ENCODE results near the gene F2RL3.
A peak's percentile ranks its signal among the peaks of the same experiment; 100 is the strongest.
"Not testable (repeated sequence)": the region's sequence is repeated elsewhere in the genome, so short reads cannot be mapped to it uniquely, and the experiment has no call there.

Gene F2RL3

DNA sequence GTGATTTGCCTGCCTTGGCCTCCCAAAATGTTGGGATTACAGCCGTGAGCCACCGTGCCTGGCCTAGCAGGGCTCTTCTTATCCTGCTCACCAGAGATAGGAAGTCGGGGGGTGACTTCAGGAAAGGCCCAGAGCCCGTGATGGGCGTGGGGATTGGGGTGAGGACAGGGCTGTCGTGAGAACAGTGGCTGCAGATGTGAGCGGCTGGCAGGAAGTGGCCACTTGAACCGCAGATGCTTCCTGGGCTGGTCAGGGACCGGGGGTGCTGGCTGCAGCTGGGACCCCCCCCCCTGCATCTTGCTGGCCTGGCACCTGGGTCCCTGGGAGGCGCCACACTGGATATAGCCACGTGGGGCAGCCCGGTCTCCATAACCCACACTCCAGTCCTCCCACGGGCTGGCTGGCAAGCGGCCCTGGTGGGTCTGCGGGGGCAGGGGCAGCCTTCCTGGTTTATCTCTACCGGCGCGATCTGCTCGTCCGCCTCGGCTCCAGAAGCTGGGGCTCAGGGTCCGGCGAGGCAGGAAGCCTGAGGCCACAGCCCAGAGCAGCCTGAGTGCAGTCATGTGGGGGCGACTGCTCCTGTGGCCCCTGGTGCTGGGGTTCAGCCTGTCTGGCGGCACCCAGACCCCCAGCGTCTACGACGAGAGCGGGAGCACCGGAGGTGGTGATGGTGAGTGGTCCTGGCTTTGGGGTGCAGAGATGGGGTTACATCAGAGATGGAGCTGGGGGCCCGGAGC, at the start of gene F2RL3:
Gene F2RL3, plus strand, starts transcription at position 371 of the 737 bp plus-strand sequence. Its CDS starts 191 bp downstream, at position 562.
- no peak for DNase-seq

DNA sequence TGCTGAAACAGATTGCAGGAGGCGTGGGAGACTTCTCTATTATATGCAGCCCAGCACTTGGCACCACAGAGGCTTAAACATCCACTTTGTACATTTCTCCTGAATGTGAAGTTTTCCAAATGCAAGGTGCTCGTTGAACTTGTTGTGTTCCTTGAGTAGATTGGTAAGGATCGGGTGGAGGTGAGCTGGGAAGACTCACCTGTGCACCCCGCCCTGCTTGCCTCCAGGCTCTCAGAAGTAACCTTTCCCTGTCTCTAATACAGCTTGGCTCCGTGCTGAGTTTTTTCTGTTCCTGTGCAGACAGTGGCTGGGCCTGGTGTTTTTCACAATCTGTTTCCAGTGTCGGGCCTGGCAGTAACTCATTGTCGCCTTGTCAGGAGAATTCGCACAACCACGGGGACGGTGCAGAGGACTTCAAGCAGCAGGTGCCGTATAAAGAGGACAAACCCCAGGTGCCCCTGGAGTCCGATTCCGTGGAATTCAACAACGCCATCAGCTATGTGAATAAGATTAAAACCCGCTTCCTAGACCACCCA, 47.3 kb upstream of the F2RL3 start:
- DNase-seq, result no peak

DNA sequence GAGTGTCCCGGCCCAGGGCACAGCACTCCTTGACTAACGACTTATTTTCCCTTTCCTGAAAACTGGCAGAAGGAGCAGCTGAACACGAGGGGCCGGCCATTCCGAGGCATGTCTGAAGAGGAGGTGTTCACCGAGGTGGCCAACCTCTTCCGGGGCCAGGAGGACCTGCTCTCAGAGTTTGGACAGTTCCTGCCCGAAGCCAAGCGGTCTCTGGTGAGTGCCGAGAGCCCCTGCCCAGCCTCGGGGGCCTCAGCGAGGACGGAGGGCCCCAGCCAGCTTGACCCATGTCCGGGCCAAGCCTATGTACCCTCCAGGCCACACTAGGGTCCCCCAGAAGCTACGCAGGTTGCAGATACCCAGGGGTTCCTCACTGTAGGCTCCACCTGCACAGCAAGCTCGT, 41.9 kb upstream of the F2RL3 start:
- no peak for DNase-seq

DNA sequence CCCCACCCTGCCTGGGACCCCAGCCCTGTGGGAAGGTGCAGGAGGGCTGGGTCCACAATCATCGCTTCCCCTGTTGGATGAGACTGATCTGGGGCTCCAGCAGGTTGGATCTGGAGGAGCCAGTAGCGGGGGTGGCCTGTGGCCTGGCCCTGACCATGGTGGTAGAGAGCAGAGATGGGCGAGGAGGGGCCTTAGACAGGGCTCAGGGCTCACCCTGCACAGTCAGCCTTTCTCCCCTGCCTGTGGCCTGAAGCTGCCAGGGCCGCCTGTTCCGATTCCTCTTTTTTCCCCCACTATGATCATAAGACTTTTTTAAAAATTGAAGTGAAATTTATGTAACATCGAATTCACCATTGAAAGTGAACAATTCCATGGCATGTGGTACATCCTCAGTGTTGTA, 41.4 kb upstream of the F2RL3 start:
- DNase-seq, result peak; percentile 41 to 47

DNA sequence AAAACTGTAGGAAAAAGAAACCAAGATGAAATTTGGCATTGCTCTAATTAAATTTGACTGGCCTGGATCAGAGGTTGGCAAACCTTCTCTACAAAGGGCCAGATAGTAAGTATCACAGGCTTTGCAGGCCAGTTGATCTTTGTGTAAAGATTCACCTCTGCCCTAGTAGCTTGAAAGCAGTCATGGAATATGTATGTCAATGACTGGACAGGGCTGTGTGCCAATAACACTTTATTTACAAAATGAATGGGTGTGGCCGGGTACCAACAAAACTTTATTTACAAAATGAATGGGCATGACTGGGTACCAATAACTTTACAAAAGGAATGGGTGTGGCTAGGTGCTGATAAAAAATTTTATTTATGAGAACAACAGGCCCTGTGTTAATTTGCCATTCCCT, 39.6 kb upstream of the F2RL3 start:
- no peak for DNase-seq

DNA sequence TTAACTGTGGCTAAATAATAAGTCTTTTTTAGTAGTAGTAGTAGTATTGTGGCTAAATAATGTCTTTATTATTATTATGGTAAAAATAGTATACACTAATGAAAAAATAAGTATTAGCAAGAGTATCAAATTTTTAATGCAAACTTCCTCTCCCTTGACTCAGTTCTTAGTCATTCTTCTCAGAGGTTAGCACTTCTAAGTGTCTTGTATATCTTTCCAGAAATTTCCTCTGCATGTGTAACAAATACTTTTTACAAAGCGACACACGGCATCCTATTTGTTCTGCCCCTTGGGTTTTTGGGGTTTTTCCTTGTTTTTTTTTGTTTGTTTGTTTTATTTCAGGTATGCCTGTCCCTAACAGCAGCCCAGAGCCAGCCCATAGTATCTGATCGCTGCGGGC, 38.7 kb upstream of the F2RL3 start:
- DNase-seq, result no peak

DNA sequence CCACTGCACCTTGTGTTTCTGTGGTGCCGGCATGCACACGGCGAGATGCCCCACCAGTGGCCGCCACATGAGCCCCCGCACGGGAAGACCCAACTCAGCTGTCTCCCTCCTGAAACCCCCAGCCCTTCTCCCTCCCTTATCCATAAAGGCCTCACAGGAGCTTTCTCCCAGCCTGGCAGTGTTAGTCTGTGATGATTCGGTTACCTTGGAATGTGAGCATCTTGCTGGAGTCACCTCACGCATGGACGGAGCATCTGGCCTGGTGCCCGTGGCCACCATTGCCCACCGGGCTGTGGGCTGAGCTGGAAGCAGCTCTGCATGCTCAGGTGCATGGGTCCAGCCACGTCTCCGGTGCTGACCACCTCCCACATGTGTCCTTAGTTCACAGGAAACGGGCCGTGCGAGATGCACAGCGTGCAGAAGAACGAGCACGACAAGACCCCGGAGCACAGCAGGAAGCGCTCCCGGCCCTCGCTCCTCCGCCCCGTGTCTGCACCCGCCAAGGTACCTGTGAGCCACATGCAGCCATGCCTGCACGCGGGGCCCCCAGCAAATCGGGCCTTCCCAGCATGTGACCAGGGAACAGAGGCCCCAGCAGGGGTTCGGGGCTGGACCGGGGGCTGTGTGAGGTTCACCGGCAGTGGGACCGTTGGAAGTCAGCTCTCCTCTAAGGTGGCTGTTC, 37.6 kb upstream of the F2RL3 start:
- no peak for DNase-seq

DNA sequence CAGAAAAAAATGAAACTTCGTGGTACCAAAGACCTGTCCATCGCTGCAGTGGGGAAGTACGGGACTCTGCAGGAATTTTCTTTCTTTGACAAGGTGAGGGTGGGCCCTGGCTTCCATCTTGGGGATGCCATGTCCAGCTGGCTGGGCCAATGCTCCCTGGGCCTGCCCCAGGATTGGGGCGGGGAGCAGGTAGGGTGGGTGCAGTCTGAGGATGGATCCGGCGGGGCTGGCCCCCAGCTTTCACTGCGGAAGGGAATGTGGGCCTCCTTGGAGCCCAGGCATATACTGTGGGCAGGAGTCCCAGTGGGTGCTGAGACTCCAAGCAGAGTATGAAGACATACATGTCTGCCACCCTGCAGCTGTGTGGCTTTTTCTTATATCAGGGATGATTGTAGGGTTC, 35.7 kb upstream of the F2RL3 start:
- no peak for DNase-seq

DNA sequence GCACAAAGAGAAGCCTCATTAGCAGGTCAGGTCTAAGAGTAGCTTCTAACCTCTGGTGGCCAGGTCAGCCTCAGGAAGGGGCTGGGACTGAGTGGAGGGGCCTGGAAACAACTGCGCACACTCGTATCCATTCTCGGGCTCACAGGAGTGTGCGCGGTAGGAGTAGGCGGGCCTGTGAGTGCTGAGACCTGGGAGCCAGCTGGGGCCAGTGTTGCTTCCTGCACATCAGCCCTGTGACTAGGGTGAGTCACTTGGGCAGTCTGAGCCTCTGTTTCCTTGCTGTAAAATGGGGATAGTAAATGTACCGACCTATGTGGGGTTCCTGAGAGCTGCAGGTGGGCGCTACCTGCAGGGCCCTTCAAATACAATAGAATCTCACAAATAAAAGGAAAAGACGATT, 32.7 kb upstream of the F2RL3 start:
- no peak for DNase-seq

DNA sequence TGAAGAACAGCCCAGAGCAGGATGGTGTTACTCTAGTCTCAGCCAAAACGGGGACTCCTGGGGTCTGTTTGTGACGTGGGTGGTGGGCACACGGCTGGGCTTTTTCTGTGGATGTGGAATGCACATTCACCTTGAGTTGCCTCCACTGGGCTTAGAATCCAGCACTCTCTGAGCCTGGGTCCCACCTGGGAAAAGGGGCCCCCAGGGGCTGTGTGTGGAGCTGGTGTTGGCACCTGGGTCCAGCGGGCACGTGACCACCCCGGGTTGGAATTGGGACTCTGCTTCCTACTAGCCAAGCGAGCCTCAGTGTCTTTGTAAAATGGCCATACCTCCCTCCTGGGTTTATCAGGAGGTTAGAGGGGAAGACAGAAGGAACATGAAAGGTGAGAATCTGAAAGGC, 29.2 kb upstream of the F2RL3 start:
- no peak for DNase-seq

DNA sequence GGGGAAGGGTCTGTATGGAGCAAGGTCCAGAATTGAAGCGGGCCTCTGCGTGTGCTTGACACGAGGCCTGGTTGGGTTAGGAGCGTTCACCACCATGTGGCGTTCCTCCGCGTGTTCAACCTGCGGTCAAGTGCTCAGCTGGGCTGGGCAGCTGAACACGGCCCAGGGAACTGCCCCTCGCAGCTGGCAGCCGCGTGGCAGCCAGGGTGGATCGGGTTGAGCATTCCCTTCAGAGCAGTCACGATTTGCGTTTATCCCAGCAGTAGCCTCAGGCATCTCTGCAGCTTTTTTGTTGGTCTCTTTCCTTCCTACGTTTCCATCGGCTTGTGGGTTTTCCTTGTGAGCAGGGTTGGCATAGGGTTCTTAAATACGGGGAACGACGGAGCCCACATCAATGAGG, 28.7 kb upstream of the F2RL3 start:
- DNase-seq, result no peak

DNA sequence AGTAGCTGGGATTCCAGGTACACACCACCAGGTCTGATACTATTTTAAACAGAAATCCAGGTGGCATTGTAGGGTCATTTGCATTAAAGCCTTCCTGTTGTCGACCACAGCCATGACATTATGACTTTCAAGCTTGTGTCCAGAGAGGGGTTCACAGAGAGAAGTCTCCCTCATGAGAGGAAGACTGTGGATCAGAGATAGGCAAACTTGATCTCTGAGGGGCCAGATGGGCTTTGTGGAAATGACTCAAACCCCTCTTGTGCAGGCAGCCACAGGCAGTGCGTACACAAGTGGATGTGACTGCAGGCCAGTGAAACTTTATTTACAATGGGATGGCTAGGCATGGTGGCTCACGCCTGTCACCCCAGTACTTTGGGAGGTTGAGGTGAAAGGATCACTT, 27.8 kb upstream of the F2RL3 start:
- no peak for DNase-seq

DNA sequence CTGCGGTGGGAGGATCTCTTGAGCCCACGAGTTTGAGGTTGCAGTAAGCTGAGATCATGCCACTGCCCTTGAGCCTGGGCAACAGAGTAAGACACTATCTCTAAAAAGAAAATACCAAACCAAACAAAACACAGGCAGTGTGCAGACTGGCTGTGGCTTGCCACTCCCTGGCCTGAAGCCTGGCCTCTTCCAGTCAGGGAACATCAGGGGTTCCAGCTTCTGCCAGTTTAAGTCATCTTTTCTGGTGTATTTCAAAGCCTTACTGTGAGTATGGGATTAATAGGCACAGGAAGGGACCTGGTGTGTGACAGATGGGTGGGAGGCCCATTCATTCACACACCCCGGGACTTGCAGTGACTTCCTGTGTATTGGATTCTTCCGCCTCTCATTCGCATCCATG, 27.0 kb upstream of the F2RL3 start:
- DNase-seq, result no peak

DNA sequence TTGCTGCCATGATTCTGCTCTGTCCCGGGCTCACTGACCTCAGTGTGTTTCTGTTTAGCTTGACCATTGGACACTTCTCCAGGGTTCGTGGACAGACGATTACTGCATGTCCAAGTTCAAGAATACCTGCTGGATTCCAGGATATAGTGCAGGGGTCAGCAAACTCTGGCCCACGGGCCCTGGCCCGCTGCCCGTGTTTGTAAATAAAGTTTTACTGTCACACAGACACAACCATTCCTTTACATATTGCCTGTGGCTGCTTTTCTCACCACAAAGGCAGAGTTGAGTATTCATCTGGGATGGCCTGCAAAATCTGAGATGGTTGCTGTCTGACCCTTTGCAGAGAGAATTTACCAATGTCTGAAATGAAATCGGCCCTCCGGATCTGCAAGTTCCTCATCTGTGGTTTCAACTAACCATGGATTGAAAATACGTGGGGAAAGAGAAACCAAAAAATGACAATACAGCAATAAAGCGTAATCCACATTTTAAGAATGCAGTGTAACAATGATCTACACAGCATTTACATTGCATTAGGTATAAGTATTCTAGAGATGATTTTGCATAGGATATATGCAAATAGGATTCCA, 25.9 kb upstream of the F2RL3 start:
- peak; percentile 61 to 75 for DNase-seq

DNA sequence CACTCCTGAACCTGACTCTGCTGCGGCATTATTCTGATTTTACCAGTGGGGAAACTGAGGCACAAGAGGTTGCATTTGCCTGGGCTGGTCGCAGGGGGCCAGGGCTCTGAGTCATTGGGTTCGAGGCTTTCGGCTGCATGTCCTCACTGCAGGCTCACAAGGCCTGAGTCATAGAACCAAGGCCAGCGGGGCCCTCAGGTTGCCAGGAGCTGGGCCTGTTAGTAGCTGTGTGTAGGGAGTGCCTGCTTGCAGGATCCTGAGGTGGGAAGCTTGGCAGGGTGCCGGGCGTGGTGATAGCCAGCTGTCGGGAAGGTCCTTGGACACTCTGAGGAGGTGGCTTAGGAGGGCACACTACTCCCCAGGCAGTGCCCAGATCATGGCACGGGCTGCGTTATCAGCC, 21.6 kb upstream of the F2RL3 start:
- DNase-seq, result no peak

DNA sequence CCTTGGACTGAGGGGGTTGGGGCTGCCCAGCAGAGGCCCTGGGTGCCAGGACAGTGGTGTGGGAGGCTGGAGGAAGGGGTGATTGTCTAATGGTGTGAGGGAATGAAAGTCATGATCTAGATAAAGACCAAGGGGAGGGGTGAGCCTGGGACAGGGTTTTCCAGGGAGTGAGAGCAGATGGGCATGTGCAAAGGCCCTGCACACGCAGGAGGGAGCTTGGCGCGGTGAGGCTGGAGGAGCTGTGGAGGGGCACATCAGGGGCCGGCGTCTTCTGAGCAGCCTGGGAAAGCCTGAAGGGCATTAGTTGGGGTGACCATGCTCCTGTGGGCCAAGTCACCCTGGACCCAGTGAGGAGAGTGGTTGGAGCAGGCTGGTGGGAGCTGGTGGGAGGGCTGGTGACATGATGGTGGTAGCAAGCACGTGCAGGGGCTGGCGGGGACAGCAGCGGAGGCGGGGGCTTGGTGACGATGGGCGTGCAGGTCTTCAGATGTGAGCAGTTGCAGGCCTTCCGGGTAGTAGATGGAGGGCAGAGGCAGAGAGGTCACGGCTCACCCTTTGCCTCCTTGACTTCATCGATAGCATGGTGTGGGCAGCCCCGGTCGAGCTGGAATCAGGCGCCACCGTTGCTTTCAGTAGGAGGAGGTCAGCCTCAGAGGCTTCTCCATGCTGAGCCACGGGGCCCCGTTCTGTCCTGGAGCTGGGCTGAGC, 20.2 kb upstream of the F2RL3 start:
- DNase-seq, result no peak

DNA sequence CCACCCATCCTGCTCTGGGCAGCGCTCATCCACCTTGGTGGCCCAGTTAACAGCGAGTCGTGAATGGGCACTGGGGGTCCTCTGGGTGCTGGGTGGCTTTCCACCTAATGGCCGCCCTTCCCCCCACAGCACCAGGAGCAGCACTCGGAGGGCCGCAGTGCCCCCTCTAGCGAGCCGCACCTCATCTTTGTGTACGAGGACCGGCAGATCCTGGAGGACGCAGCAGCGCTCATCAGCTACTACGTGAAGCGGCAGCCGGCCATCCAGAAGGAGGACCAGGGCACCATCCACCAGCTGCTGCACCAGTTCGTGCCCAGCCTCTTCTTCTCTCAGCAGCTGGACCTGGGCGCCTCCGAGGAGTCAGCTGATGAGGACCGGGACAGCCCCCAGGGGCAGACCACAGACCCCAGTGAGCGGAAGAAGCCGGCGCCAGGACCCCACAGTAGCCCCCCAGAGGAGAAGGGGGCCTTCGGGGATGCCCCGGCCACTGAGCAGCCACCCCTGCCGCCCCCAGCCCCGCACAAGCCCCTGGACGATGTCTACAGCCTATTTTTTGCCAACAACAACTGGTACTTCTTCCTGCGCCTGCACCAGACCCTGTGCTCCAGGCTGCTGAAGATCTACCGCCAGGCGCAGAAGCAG, 19.3 kb upstream of the F2RL3 start:
- DNase-seq, result no peak

DNA sequence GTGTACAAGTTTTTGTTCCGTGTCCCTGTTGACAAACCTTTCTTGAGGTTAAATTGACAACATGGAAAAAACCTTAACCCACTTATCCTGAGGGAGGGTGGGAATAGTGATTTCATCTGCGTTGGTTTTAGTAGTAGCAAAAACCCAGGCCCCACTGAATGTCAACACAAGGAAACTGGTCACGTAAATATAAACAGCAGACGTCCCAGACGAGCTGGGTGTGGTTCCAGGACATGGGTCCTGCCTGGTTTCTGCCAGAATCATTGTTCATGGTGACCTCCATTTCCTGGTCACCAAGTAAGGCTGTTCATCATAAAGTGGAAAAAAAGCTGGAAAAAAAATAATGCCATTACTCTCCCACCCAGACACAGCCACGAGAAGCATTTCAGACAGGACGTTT, 16.9 kb upstream of the F2RL3 start:
- no peak for DNase-seq

DNA sequence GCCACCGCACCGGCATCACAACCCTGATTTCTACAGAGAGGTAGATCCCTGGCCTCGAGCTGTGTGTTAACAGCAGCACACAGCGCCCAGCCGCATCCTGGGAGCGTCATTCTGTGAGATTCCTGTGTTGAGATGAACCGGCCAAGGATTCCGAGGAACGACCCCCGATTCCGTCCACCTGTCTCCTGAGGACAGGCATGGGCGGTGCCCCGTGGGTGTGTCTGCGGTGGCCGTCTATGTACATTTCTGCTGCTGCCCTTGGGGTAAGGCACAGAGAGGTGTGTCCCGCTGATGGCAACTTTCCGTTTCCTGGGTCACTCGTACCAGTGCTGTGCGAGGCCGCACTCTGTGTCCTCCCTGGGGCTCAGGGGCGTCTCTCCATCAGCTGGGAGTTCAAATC, 16.1 kb upstream of the F2RL3 start:
- DNase-seq, result no peak

DNA sequence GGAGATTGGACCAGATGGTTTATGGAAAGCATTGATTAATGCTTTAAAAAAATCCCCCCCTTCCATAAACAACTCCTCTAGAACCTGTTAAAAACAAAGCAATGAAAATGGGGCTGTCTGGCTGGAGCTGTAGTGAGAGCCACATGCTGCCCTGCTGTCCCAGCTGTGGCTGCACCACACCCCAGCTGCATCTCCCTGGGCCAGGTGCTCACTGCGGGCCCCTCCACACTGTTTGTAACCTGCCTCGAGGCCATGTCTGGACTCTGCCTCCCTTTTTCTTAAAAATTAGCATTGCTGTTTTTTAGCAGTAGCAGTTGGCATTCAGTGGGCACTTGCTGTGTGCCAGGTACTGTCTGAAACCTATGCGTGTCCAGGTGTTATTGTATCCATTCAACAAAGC, 15.2 kb upstream of the F2RL3 start:
- DNase-seq, result no peak

DNA sequence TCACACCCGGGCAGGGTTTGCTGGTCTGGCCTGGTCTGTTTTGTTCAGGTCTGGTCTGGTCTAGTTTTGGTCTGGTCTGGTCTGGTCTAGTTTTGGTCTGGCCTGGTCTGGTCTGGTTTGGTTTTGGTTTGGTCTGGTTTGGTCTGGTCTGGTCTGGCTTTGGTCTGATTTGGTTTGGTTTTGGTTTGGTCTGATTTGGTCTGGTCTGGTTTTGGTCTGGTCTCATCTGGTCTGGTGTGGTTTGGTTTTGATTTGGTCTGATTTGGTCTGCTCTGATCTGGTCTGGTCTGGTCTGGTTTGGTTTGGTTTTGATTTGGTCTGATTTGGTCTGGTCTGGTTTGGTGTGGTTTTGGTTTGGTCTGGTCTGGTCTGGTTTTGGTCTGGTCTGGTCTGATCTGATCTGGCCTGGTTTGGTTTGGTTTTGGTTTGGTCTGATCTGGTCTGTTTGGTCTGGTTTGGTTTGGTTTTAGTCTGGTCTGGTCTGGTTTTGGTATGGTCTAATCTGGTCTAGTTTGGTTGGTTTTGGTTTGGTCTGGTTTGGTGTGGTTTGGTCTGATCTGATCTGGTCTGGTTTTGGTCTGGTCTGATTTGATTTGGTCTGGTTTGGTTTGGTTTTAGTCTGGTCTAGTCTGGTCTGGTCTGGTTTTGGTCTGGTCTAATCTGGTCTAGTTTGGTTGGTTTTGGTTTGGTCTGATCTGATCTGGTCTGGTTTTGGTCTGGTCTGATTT, 14.4 kb upstream of the F2RL3 start:
- DNase-seq, result no peak

DNA sequence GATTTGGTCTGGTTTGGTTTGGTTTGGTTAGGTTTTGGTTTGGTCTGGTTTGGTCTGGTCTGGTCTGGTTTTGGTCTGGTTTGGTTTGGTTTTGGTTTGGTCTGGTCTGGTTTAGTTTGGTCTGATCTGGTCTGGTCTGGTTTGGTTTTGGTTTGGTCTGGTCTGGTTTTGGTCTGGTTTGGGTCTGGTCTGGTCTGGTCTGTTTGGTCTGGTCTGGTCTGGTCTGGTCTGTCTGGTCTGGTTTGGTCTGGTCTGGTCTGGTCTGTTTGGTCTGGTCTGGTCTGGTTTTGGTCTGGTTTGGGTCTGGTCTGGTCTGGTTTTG, 13.9 kb upstream of the F2RL3 start:
- DNase-seq, result not testable (repeated sequence)

All from inflammatory macrophage treated with lipopolysaccharide for 1 hour (primary cell).